SK-MEL-5 (cell line): Measurements from ENCODE around the gene UBL4B. TPM values are rescaled to one million over a fixed set of nuclear protein-coding genes. Genes with fewer than 3 reads are reported as not detected.

ENCODE experiments used
- total RNA-seq: library from RNA; depleted of rRNA; stranded (reverse); fragments of >200 nt; shearing (Covaris generic); gene quantifications from 2 replicates; pipeline ENCODE4 v1.2.3, GENCODE V29; 2014; rRNA removed

Gene UBL4B
- total RNA-seq, 1 experiment from 2014 or later: not detected

Other genes with a start within 250 kb of the UBL4B start
- 3.2 and 4.0 TPM in 2 replicates for gene CSF1, start 201.6 kb upstream of the UBL4B start, total RNA-seq
- gene AHCYL1, start 127.7 kb upstream of the UBL4B start, total RNA-seq: 56.4 and 68.3 TPM in 2 replicates
- 33.1 and 35.5 TPM in 2 replicates for gene STRIP1, start 77.8 kb upstream of the UBL4B start, total RNA-seq
- not detected in 2 replicates for gene ALX3, start 41.8 kb upstream of the UBL4B start, total RNA-seq
- gene SLC6A17, start 38.1 kb downstream of the UBL4B start, total RNA-seq: 5.7 and 6.9 TPM in 2 replicates
- gene KCNC4, start 97.9 kb downstream of the UBL4B start, total RNA-seq: 1.8 and 2.7 TPM in 2 replicates
- gene RBM15, start 226.9 kb downstream of the UBL4B start, total RNA-seq: 21.8 and 24.1 TPM in 2 replicates